Peyer's patch (tissue), 4 donors: Measurements from ENCODE around the gene APC2. TPM values are rescaled to one million over a fixed set of nuclear protein-coding genes. Genes with fewer than 3 reads are reported as not detected.

Experiments
- DNase-seq, 3 donors: peaks; one replicate each; pipeline ENCODE4 v3.0.0-alpha.2; 2017 to 2019
- H3K27ac ChIP-seq, 4 donors: fragments of 200-600 bp; sonication (generic); one replicate each; pipeline ENCODE4 v1.5.1; 2016 to 2019
- H3K27me3 ChIP-seq, 2 donors: fragments of 200-600 bp; sonication (generic); one replicate each; pipeline ENCODE4 v1.5.1; 2019
- H3K36me3 ChIP-seq, 3 donors: fragments of 200-600 bp; sonication (generic); one replicate each; pipeline ENCODE4 v1.5.1; 2016 to 2019
- H3K4me1 ChIP-seq, 4 donors: fragments of 200-600 bp; sonication (generic); one replicate each; pipeline ENCODE4 v1.5.1; 2016 to 2019
- H3K4me3 ChIP-seq, 4 donors: fragments of 200-600 bp; sonication (generic); 1 replicate in 3 of 4; 2 replicates in 1 of 4; pipeline ENCODE4 v1.5.1; 2016 to 2019; ENCODE audit warnings: mild to moderate bottlenecking in 1 of 4
- H3K9me3 ChIP-seq, 4 donors: fragments of 200-600 bp; sonication (generic); one replicate each; pipeline ENCODE4 v1.5.1; 2016 to 2019; ENCODE audit warnings: mild to moderate bottlenecking in 1 of 4
- CTCF ChIP-seq, 6 experiments: fragments of 450-650 bp in 4 of 6; fragments of 200-600 bp in 2 of 6; sonication (generic) in 1 of 6; IDR thresholded peaks; one replicate each; pipeline ENCODE4 v1.5.1; 2017 to 2019; ENCODE audit warnings: antibody characterized with exemption in 6 of 6, mild to moderate bottlenecking in 3 of 6, moderate library complexity in 1 of 6
- POLR2A ChIP-seq, 2 donors: fragments of 450-650 bp; IDR thresholded peaks; one replicate each; pipeline ENCODE4 v1.5.1; 2017; ENCODE audit warnings: antibody characterized with exemption in 2 of 2, mild to moderate bottlenecking in 2 of 2, moderate library complexity in 2 of 2
- total RNA-seq, 4 donors: library from RNA; depleted of rRNA; stranded (reverse); fragments of >200 nt; gene quantifications; one replicate each; pipeline ENCODE4 v1.1.0, GENCODE V29; 2016

APC2 gene
- total RNA-seq, 4 donors from 2014 or later, result 0.18 to 0.76 (median 0.27) TPM; not detected in 1

- DNase-seq, result no peak
- Histone ChIP-seq H3K4me1 (peaks cover 0 to 7% (median 3%) of the 10 kb centered on the region in 4 donors), H3K27me3 (peaks cover 0 to 28% of the 10 kb centered on the region in 2 donors), H3K9me3 (no peaks in the 10 kb centered on the region), H3K27ac (no peak overlapping the region), H3K4me3 (no peak overlapping the region), H3K36me3 (no peaks in the 10 kb centered on the region)
- no peak for TF ChIP-seq CTCF (IDR thresholded peaks at IDR 0.05)
- no peak for TF ChIP-seq POLR2A (IDR thresholded peaks at IDR 0.05)
Measured at GRCh38 chr19:1522838-1523237, 72.9 kb downstream of the APC2 start.

Other genes starting within 250 kb of the APC2 start
- gene STK11, start 244.3 kb upstream of the APC2 start, total RNA-seq, result 100 to 1,000 TPM in 3 of 4 donors, 10 to 100 TPM in 1; 98.4 to 135 (median 117) TPM
- 1 to 10 TPM in 1 of 4 donors, not detected in 3; 1.9 TPM for gene CBARP, start 212.1 kb upstream of the APC2 start, total RNA-seq
- gene ATP5F1D, start 208.4 kb upstream of the APC2 start, total RNA-seq, result 100 to 1,000 TPM in 3 of 4 donors, 10 to 100 TPM in 1; 88.3 to 299 (median 206) TPM
- gene MIDN, start 201.5 kb upstream of the APC2 start, total RNA-seq, result 100 to 1,000 TPM in 1 of 4 donors, 10 to 100 TPM in 3; 34.7 to 205 (median 98.9) TPM
- 100 to 1,000 TPM; 258 to 623 (median 458) TPM for gene CIRBP, start 180.8 kb upstream of the APC2 start, total RNA-seq
- gene FAM174C, start 174.6 kb upstream of the APC2 start, total RNA-seq, result 10 to 100 TPM; 39.6 to 87.7 (median 80.0) TPM
- 10 to 100 TPM; 21.5 to 34.1 (median 32.3) TPM for gene EFNA2, start 164.2 kb upstream of the APC2 start, total RNA-seq
- gene NDUFS7, start 66.2 kb upstream of the APC2 start, total RNA-seq, result 100 to 1,000 TPM in 3 of 4 donors, 10 to 100 TPM in 1; 99.9 to 165 (median 156) TPM
- gene GAMT, start 48.6 kb upstream of the APC2 start, total RNA-seq, result 1 to 10 TPM in 2 of 4 donors, not detected in 2; 2.5 to 3.1 TPM
- 10 to 100 TPM; 37.5 to 90.9 (median 58.2) TPM for gene DAZAP1, start 42.5 kb upstream of the APC2 start, total RNA-seq
- 1,000 to 10,000 TPM; 1,044 to 1,915 (median 1,354) TPM for gene RPS15, start 11.7 kb upstream of the APC2 start, total RNA-seq
- 10 to 100 TPM; 35.5 to 68.5 (median 61.9) TPM for gene C19orf25, start 29.1 kb downstream of the APC2 start, total RNA-seq
- gene PCSK4, start 40.2 kb downstream of the APC2 start, total RNA-seq, result 10 to 100 TPM in 3 of 4 donors, 1 to 10 TPM in 1; 7.7 to 14.6 (median 12.1) TPM
- 100 to 1,000 TPM in 3 of 4 donors, 1 to 10 TPM in 1; 7.4 to 167 (median 162) TPM for gene REEP6, start 41.1 kb downstream of the APC2 start, total RNA-seq
- 10 to 100 TPM in 3 of 4 donors, 1 to 10 TPM in 1; 5.0 to 31.5 (median 25.2) TPM for gene ADAMTSL5, start 62.9 kb downstream of the APC2 start, total RNA-seq
- gene PLK5, start 74.0 kb downstream of the APC2 start, total RNA-seq, result not detected
- 10 to 100 TPM; 11.6 to 20.0 (median 15.6) TPM for gene MEX3D, start 118.2 kb downstream of the APC2 start, total RNA-seq
- gene MBD3, start 142.7 kb downstream of the APC2 start, total RNA-seq, result 100 to 1,000 TPM in 1 of 4 donors, 10 to 100 TPM in 3; 58.7 to 110 (median 81.6) TPM
- gene UQCR11, start 155.3 kb downstream of the APC2 start, total RNA-seq, result 100 to 1,000 TPM in 1 of 4 donors, 10 to 100 TPM in 3; 59.8 to 122 (median 94.3) TPM
- gene TCF3, start 202.5 kb downstream of the APC2 start, total RNA-seq, result 100 to 1,000 TPM in 1 of 4 donors, 10 to 100 TPM in 3; 49.2 to 112 (median 80.3) TPM